Measurements from ENCODE around the gene CAMK2G.

DNA sequence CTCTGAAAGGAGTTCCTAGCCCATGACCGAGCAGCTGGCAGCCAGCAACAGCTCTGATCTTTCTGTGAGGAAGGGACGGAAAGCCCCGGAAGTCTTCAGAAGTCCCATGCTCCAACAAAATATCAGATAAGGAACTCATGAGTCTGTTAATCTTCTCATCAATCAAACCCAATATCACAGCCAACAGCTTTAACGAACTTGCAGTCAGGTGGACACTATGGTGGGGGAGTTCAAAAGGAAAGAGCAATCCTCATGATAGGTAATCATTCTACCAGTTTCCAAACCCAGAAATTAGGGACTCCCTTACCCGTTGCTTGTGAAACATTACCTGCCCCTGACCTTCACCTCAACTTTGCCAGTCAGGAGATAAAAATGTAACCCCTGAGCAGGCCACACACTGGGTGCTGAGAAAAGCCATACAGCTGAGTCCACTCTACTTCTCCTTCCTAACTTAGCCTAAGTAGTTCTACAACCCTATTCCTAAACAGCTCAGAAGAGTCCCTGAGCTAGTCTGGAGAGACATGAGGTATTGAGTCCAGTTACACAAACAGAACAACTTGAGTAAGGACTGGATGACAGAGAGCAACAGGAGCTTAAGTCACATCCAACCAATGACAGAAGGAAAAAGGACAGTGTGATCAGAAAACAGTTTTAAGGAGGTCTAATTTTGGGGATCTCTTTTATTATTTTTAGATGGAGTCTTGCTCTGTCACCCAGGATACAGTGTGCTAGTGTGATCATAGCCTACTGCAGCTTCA lies 65.1 kb downstream of the CAMK2G start:
- TF ChIP-seq EZH2phosphoT487 (IDR thresholded peaks at IDR 0.05; ENCODE audit: insufficient read depth, low read depth) (no peak), EZH2 (IDR thresholded peaks at IDR 0.05; ENCODE audit: insufficient read depth, poor library complexity, severe bottlenecking) (no peak)
